Stimulated activated CD4-positive, alpha-beta T cell treated with anti-CD3 and anti-CD28 coated beads, Interleukin-12 subunit alpha, Interleukin-12 subunit beta, amount 100 ng/mL, for 24 hours (primary cell): Measurements from ENCODE around the gene RNF151.

Source experiments
- DNase-seq, 2 experiments: peaks; one replicate each; pipeline ENCODE4 v3.0.0-alpha.2; 2020; ENCODE audit warnings: low read depth in 2 of 2

Gene RNF151

GRCh38 chr16:1991588-1991947 is 24.9 kb downstream of the RNF151 start:
- DNase-seq: no peak

- peak; percentile 93 to 97 for DNase-seq
Measured at GRCh38 chr16:1991948-1992703, 25.5 kb downstream of the RNF151 start.

- no peak for DNase-seq
Measured at GRCh38 chr16:1992704-1993317, 26.2 kb downstream of the RNF151 start.

- no peak for DNase-seq
Measured at GRCh38 chr16:1993731-1994131, 27.1 kb downstream of the RNF151 start.

- no peak for DNase-seq
Measured at GRCh38 chr16:1997494-1998359, 31.1 kb downstream of the RNF151 start.

- DNase-seq: no peak
Measured at GRCh38 chr16:1998360-1998835, 31.7 kb downstream of the RNF151 start.

- DNase-seq: no peak
Measured at GRCh38 chr16:1998852-1999801, 32.5 kb downstream of the RNF151 start.

- DNase-seq: no peak
Measured at GRCh38 chr16:1999866-2000514, 33.3 kb downstream of the RNF151 start.

GRCh38 chr16:2001035-2001434 is 34.4 kb downstream of the RNF151 start:
- no peak for DNase-seq

- DNase-seq: no peak
Measured at GRCh38 chr16:2001456-2002355, 35.0 kb downstream of the RNF151 start.

GRCh38 chr16:2002406-2003230 is 36.0 kb downstream of the RNF151 start:
- no peak for DNase-seq

- no peak for DNase-seq
Measured at GRCh38 chr16:2003231-2003826, 36.7 kb downstream of the RNF151 start.

GRCh38 chr16:2003827-2004641 is 37.4 kb downstream of the RNF151 start:
- peak; percentile 66 to 91 for DNase-seq

GRCh38 chr16:2004795-2005517 is 38.3 kb downstream of the RNF151 start:
- no peak for DNase-seq

- DNase-seq: no peak
Measured at GRCh38 chr16:2005646-2006045, 39.0 kb downstream of the RNF151 start.

- no peak for DNase-seq
Measured at GRCh38 chr16:2006317-2006716, 39.7 kb downstream of the RNF151 start.
